HTR-8/SVneo (cell line): Measurements from ENCODE around the gene CTDSPL2.
"Not testable (repeated sequence)": the region's sequence is repeated elsewhere in the genome, so short reads cannot be mapped to it uniquely, and the experiment has no call there.

ENCODE experiments used
- DNase-seq: peaks from one replicate; pipeline ENCODE4 v3.0.0; 2011; ENCODE audit warnings: low spot score, mixed read lengths; ENCODE audit not compliant: insufficient read length
- FAIRE-seq: peaks from 2 replicates; lab custom pipeline; 2011; peaks lifted over from hg19 to GRCh38; lab: Jason Lieb, UNC

CTDSPL2 gene

DNA sequence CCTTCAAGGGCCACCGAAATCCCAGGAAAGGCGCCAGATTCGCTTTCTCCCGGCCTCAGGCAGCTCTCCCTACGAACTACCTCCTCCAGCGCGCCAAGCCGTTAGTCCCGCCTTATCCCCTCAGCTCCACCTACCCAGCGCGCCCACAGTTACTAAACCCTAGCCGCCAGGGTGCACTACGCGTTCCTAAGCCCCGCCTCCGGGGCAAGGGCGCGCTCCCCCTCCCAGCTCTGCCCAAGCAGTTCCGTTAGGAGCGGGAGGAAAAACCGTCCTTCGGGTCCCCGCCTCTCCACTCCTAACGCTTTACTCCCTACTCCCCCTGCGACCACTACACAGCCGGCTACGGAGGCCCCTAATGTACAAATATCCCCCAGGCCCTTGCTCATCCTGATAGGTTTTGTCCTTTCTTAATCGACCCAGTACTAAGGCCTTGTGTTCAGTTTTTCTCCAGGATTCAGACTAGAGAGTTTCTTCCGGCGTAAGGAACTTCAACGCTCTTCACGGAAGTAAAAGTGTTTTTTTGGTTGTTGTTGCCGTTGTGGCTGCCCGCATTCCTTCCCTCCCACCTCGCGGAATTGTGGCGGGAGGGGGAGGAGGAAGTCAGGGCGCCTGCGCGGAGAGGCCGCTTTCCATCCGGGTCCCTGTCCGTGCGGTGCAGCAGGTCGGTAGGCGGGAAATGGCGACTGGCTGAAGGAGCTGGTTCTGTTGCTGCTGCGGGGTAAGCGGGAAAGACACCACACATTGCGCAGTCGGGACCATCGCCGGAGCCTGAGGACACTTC is at the start of gene CTDSPL2:
CTDSPL2 (plus strand) TSS at position 655 of the 781 bp plus-strand sequence. CDS start 31,386 bp downstream, outside the sequence.
- peak; percentile 93 for DNase-seq
- peak; percentile 94 for FAIRE-seq

DNA sequence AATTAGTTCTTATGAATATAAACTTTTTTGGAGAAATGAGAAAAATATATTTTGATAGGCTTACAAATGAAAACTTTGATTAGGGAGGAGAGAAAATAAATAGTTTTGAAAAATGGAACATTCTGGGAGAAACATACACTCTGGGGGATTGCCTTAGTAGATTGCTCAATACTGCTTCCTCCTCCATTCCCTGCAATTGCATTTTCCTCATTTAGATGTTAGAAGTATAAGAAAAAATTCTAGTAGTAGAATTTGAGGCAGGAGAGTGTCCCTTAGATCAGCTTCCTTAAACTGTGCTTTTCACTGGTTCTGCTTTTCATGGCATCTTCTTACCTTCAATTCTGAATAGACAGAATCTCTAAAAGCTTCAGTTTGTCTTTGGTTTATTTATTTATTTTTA is 46.2 kb upstream of the CTDSPL2 start:
- FAIRE-seq = no peak
- no peak for DNase-seq

GRCh38 chr15:44385344-44385942 is 42.0 kb upstream of the CTDSPL2 start:
- FAIRE-seq (peak; percentile 9), DNase-seq (no peak)

- FAIRE-seq = no peak
- no peak for DNase-seq
These were observed 33.4 kb upstream of the CTDSPL2 start for GRCh38 chr15:44394062-44394461.

- DNase-seq (no peak), FAIRE-seq (no peak)
These were observed 32.9 kb upstream of the CTDSPL2 start for GRCh38 chr15:44394562-44394961.

GRCh38 chr15:44397869-44398268 is 29.6 kb upstream of the CTDSPL2 start:
- FAIRE-seq = no peak

GRCh38 chr15:44414001-44414400 is 13.4 kb upstream of the CTDSPL2 start:
- no peak for FAIRE-seq
- no peak for DNase-seq

More at GRCh38 chr15:44397869-44398268, 29.6 kb upstream of the CTDSPL2 start:
- DNase-seq = no peak

GRCh38 chr15:44427756-44428724 is 611 bp downstream of the CTDSPL2 start:
- FAIRE-seq (no peak), DNase-seq (no peak)

GRCh38 chr15:44435893-44436667 is 8.7 kb downstream of the CTDSPL2 start:
- FAIRE-seq (no peak), DNase-seq (no peak)

GRCh38 chr15:44438402-44438801 is 11.0 kb downstream of the CTDSPL2 start:
- DNase-seq (no peak), FAIRE-seq (no peak)

- DNase-seq (no peak), FAIRE-seq (no peak)
These were observed 13.7 kb downstream of the CTDSPL2 start for GRCh38 chr15:44441095-44441501.

DNA sequence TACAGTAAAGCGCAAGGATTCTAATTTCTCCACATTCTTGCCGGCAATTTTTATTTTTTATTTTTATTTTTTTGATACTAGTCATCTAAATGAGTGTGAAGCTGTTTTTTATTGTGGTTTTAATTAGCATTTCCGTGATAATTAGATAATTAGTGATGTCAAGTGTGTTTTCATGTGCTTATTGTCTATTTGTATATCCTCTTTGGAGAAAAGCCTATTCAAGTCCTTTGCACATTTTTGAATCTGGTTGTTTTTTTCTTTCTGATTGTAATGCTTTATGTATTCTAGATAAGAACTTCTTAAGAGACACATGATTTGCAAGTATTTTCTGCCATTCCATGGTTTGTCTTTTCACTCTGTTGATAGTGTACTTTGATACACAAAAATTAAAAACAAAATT is 16.1 kb downstream of the CTDSPL2 start:
- DNase-seq = no peak
- FAIRE-seq = no peak

DNA sequence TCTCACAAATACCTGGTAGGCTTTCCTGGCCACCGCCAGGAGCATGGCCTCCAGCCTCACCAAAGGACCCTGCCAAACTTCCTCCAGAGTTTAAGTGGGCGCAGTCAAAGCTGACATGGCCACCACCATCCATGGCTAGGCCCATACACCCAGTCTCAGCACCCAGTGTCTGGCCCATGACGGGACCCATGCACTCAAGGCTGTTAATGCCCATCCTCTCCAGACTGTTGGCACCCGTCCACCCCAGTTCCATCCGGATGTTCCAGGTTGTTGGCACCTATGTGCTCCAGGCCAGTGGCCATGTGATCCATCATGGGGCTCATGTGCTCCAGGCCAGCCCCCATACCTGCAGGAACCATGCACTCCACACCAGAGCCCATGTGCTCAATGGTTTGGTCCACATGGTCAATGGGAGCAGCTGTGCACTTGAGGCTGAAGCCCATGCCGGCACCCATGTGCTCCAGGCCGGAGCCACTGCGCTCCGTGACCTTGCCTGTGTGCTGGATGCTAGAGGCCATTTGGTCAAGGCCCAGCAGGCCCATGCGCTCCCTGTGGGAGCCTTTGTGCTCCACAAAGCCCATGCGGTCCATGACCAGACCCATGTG is 20.4 kb downstream of the CTDSPL2 start:
- FAIRE-seq (no peak), DNase-seq (no peak)

GRCh38 chr15:44450172-44450571 is 22.7 kb downstream of the CTDSPL2 start:
- DNase-seq = no peak
- no peak for FAIRE-seq

DNA sequence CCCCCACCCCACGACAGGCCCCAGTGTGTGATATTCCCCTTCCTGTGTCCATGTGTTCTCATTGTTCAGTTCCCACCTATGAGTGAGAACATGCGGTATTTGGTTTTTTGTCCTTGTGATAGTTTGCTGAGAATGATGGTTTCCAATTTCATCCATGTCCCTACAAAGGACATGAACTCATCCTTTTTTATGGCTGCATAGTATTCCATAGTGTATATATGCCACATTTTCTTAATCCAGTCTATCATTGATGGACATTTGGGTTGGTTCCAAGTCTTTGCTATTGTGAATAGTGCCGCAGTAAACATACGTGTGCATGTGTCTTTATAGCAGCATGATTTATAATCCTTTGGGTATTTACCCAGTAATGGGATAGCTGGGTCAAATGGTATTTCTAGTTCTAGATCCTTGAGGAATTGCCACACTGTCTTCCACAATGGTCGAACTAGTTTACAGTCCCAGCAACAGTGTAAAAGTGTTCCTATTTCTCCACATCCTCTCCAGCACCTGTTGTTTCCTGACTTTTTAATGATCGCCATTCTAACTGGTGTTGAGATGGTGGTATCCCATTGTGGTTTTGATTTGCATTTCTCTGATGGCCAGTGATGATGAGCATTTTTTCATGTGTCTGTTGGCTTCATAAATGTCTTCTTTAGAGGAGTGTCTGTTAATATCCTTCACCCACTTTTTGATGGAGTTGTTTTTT is 26.3 kb downstream of the CTDSPL2 start:
- FAIRE-seq, DNase-seq: not testable (repeated sequence)

DNA sequence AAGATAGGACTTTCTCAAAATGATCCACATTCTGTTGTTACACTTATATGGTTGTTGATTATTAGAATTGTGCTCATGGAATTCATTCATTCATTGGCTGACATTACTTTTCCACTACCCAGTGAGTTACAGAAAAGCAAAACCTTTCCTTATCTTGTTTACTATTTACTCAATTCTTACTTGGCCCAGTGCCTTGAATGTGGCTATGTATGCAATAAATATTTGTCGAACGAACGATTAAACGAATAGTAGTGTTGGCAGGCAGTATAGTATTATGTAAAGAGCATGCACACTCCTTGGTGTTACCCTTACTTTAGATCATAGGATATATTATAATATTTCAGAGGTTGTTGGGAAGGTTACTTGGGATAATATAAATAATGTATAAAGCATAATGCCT is 31.0 kb downstream of the CTDSPL2 start:
- DNase-seq (no peak), FAIRE-seq (no peak)

- FAIRE-seq = no peak
- peak; percentile 11 for DNase-seq
These were observed 41.4 kb downstream of the CTDSPL2 start for GRCh38 chr15:44468709-44469385.

DNA sequence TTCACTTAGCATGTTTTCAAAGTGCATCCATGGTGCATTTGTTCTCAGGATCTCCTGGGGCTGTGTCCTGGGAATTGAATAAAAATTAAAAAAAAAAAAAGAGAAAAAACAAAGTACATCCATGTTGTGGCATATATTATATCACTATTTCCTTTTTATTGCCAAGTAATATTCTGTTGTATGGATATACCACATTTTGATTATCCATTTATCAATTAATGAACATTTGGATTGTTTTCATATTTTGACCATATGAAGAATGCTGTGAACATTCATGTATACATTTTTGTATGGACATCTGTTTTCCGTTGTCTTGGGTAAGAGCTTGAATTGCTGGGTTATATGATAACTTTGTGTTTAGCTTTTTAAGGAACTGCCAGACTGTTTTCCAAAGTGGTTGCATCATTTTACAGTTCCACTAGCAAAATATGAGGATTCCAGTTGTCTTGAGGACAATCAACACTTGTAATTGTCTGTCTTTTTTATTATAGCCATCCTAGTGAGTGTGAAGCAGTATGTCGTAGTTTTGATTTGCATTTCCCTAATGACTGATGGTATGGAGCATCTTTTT is 44.5 kb downstream of the CTDSPL2 start:
- DNase-seq (no peak), FAIRE-seq (no peak)
